HCT116 (cell line): ENCODE results near the gene HORMAD1. TPM values are rescaled to one million over a fixed set of nuclear protein-coding genes. Genes with fewer than 3 reads are reported as not detected.

ENCODE experiments used
- ATAC-seq: fragments of 200-7000 bp; cut with Tn5 transposase; 2 replicates; pipeline ENCODE4 v1.9.1; 2020; ENCODE audit warnings: mild to moderate bottlenecking, moderate library complexity
- BruUV-seq: library from RNA; stranded (reverse); fragments of 400-500 nt; replicated peaks from 2 replicates; lab custom pipeline; 2021; lab: Mats Ljungman, UMichigan
- CTCF ChIA-PET: fragments of 300-600 bp; sonication (Branson Sonifier 250); formaldehyde crosslinking; loops from one replicate; lab custom pipeline; 2021; ENCODE audit warnings: antibody characterized with exemption; lab: Charles Lee
- POLR2A ChIA-PET: fragments of 300-600, 350-600 bp; sonication (Branson Sonifier 250); formaldehyde crosslinking; loops from one replicate; lab custom pipeline; 2021; ENCODE audit warnings: antibody characterized with exemption; lab: Charles Lee
- RAD21 ChIA-PET, 2 experiments: fragments of 300-600 bp; sonication (Branson Sonifier 250); formaldehyde crosslinking; loops; one replicate each; lab custom pipeline; 2023; ENCODE audit warnings: low total read pairs in 2 of 2; ENCODE audit not compliant: uncharacterized antibody in 2 of 2, unreplicated experiment in 2 of 2, low non-redundant PET in 1 of 2; lab: Charles Lee
- DNase-seq: peaks from one replicate; pipeline ENCODE4 v3.0.0-alpha.2; 2010; ENCODE audit warnings: low read depth, low spot score
- H2AFZ ChIP-seq: fragments of 200-600 bp; shearing (Covaris generic), sonication (generic); 2 replicates; pipeline ENCODE4 v1.6.1; 2017; ENCODE audit warnings: low read depth, mixed run types, mixed read lengths, antibody characterized with exemption, low read length; ENCODE audit not compliant: poor library complexity, severe bottlenecking
- H3K27ac ChIP-seq: 2 replicates; pipeline ENCODE4 v1.5.1; 2012; ENCODE audit warnings: low read depth, low read length
- H3K27me3 ChIP-seq: fragments of 200-600 bp; sonication (generic); 2 replicates; pipeline ENCODE4 v1.6.1; 2016; ENCODE audit warnings: mixed run types, low read length, mixed read lengths; ENCODE audit not compliant: insufficient read depth
- H3K36me3 ChIP-seq, 2 experiments: fragments of 200-500 bp in 1 of 2; fragments of 200-600 bp in 1 of 2; sonication (Bioruptor generic) in 1 of 2; sonication (generic) in 1 of 2; 2 replicates each; pipeline versions ENCODE4 v1.5.1 to v1.6.1; 2014 to 2016; ENCODE audit warnings: low read length in 2 of 2, inconsistent platforms in 1 of 2, mixed read lengths in 1 of 2, mixed run types in 1 of 2; ENCODE audit not compliant: insufficient read depth in 2 of 2, control insufficient read depth in 1 of 2
- H3K4me1 ChIP-seq, 2 experiments: fragments of 200-600 bp in 1 of 2; sonication (generic) in 1 of 2; 2 replicates each; pipeline versions ENCODE4 v1.5.1 to v1.6.1; 2012 to 2017; ENCODE audit warnings: low read length in 2 of 2, inconsistent platforms in 1 of 2, mild to moderate bottlenecking in 1 of 2, mixed read lengths in 1 of 2, mixed run types in 1 of 2, moderate library complexity in 1 of 2; ENCODE audit not compliant: insufficient read depth in 2 of 2, control insufficient read depth in 1 of 2
- H3K4me2 ChIP-seq: fragments of 200-600 bp; sonication (generic); 2 replicates; pipeline ENCODE4 v1.6.1; 2017; ENCODE audit warnings: mixed run types, low read length, mixed read lengths
- H3K4me3 ChIP-seq, 2 experiments: fragments of 200-600 bp in 1 of 2; sonication (generic) in 1 of 2; replicated peaks in 1 of 2; 2 replicates each; pipeline ENCODE4 v1.5.1; 2011 to 2016; ENCODE audit warnings: low read length in 2 of 2, control low read depth in 1 of 2, low read depth in 1 of 2, mild to moderate bottlenecking in 1 of 2, mixed read lengths in 1 of 2, mixed run types in 1 of 2
- H3K79me2 ChIP-seq: fragments of 200-600 bp; sonication (generic); 2 replicates; pipeline ENCODE4 v1.6.1; 2017; ENCODE audit warnings: mild to moderate bottlenecking, mixed run types, low read length, moderate library complexity, mixed read lengths; ENCODE audit not compliant: insufficient read depth
- H3K9ac ChIP-seq: fragments of 200-600 bp; sonication (generic); 2 replicates; pipeline ENCODE4 v1.6.1; 2016; ENCODE audit warnings: low read length, mixed read lengths
- H3K9me2 ChIP-seq: fragments of 200-600 bp; sonication (generic), shearing (Covaris generic); 2 replicates; pipeline ENCODE4 v1.6.1; 2017; ENCODE audit warnings: mixed run types, mild to moderate bottlenecking, moderate library complexity; ENCODE audit not compliant: insufficient read depth
- H3K9me3 ChIP-seq, 2 experiments: fragments of 200-500 bp in 1 of 2; fragments of 200-600 bp in 1 of 2; sonication (Bioruptor generic) in 1 of 2; sonication (generic) in 1 of 2; 2 replicates each; pipeline ENCODE4 v1.6.1; 2014 to 2017; ENCODE audit warnings: low read length in 2 of 2, mixed read lengths in 2 of 2, inconsistent platforms in 1 of 2, low read depth in 1 of 2, mild to moderate bottlenecking in 1 of 2, mixed run types in 1 of 2, moderate library complexity in 1 of 2; ENCODE audit not compliant: control insufficient read depth in 1 of 2, insufficient read depth in 1 of 2
- H4K20me1 ChIP-seq: fragments of 200-600 bp; sonication (generic), shearing (Covaris generic); 2 replicates; pipeline ENCODE4 v1.6.1; 2017; ENCODE audit warnings: mixed run types, mild to moderate bottlenecking, moderate library complexity; ENCODE audit not compliant: insufficient read depth
- CBX3 ChIP-seq: IDR thresholded peaks from 2 replicates; pipeline ENCODE4 v1.6.1; 2012; ENCODE audit warnings: low read depth
- CEBPB ChIP-seq: IDR thresholded peaks from 2 replicates; pipeline ENCODE4 v1.6.1; 2012; ENCODE audit warnings: low read depth
- CTCF ChIP-seq, 3 experiments: fragments of 200-600 bp in 1 of 3; sonication (generic) in 1 of 3; IDR thresholded peaks in 2 of 3; conservative IDR thresholded peaks in 1 of 3; 2 replicates each; pipeline ENCODE4 v1.5.1; 2012 to 2017; ENCODE audit warnings: low read depth in 2 of 3, low read length in 2 of 3, antibody characterized with exemption in 1 of 3, borderline replicate concordance in 1 of 3, control low read depth in 1 of 3, mild to moderate bottlenecking in 1 of 3, mixed read lengths in 1 of 3, mixed run types in 1 of 3, moderate library complexity in 1 of 3; ENCODE audit not compliant: insufficient read depth in 1 of 3
- ELF1 ChIP-seq: IDR thresholded peaks from 2 replicates; pipeline ENCODE4 v1.6.1; 2012; ENCODE audit warnings: low read depth, borderline replicate concordance
- EZH2 ChIP-seq: fragments of 200-600 bp; sonication (generic); IDR thresholded peaks from 2 replicates; pipeline ENCODE4 v1.6.1; 2017; ENCODE audit warnings: antibody characterized with exemption, mixed run types
- JUND ChIP-seq: IDR thresholded peaks from 2 replicates; pipeline ENCODE4 v1.6.1; 2012
- POLR2A ChIP-seq: IDR thresholded peaks from 2 replicates; pipeline ENCODE4 v1.7.0; 2011; ENCODE audit warnings: borderline replicate concordance; ENCODE audit not compliant: insufficient read depth, insufficient read length; ENCODE audit errors: extremely low read depth
- POLR2AphosphoS5 ChIP-seq: IDR thresholded peaks from 2 replicates; pipeline ENCODE4 v1.6.1; 2011; ENCODE audit warnings: mild to moderate bottlenecking, low read depth, low read length, moderate library complexity
- RAD21 ChIP-seq: IDR thresholded peaks from 2 replicates; pipeline ENCODE4 v1.6.1; 2012; ENCODE audit warnings: low read depth, mild to moderate bottlenecking
- REST ChIP-seq: IDR thresholded peaks from 2 replicates; pipeline ENCODE4 v1.6.1; 2012; ENCODE audit warnings: low read depth
- SP1 ChIP-seq: IDR thresholded peaks from 2 replicates; pipeline ENCODE4 v1.6.1; 2012; ENCODE audit warnings: low read depth
- YY1 ChIP-seq: IDR thresholded peaks from 2 replicates; pipeline ENCODE4 v1.6.1; 2011; ENCODE audit warnings: low read length, low read depth, moderate library complexity, mild to moderate bottlenecking; ENCODE audit not compliant: insufficient replicate concordance; ENCODE audit errors: extremely low read depth
- ZFX ChIP-seq: fragments of 450-650 bp; IDR thresholded peaks from 2 replicates; pipeline ENCODE4 v1.6.1; 2017
- ZNF274 ChIP-seq: fragments of 200-500 bp; sonication (Bioruptor generic); IDR thresholded peaks from 2 replicates; pipeline ENCODE4 v1.6.1; 2014; ENCODE audit warnings: mild to moderate bottlenecking, low read depth, low read length, inconsistent platforms
- intact Hi-C: fragments of 100-400 bp; cut with micrococcal nuclease; formaldehyde crosslinking; loops from 2 replicates; pipeline ENCODE4 v1.10.0; 2022
- total RNA-seq: library from RNA; stranded (reverse); gene quantifications from one replicate; pipeline ENCODE4 v1.2.1, GENCODE V29; 2021; ENCODE audit not compliant: unreplicated experiment
- TF ChIP-seq, protein P1 (sequence below): IDR thresholded peaks from 2 replicates; pipeline ENCODE4 v1.6.1; 2012

Gene HORMAD1
- total RNA-seq, 1 experiment from 2014 or later = not detected

DNA sequence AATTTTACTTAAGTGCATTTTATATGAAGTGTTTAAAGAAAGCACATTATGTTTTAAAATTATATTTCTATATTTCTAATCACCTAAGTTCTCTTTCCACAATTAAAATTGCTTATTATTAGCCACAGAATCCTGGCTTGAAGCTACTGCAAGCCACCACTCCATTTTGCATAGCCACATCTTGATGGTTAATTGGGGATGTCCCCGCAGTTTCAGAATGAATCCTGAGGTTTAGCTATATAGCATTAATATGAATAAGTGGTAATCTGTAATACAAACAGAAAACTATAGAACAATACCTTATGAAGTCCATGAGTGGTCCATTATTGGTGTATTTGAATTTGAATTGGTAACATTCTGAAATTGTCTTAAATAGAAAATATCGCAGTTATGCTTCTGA is 12.1 kb downstream of the HORMAD1 start:
- RAD21 ChIA-PET = no interaction called here
- Histone ChIP-seq H2AFZ (peak overlapping the region; percentile 69), H4K20me1 (no peaks in the 10 kb centered on the region), H3K9me3 (no peaks in the 10 kb centered on the region), H3K9me2 (no peaks in the 10 kb centered on the region), H3K4me1 (no peaks in the 10 kb centered on the region), H3K27me3 (no peaks in the 10 kb centered on the region), H3K9ac (no peak overlapping the region), H3K79me2 (no peaks in the 10 kb centered on the region), H3K4me3 (no peak overlapping the region), H3K27ac (no peak overlapping the region)
- DNase-seq = no peak
- intact Hi-C loops = no loop called here
- POLR2A ChIA-PET = no interaction called here
- CTCF ChIA-PET = no interaction called here
- TF ChIP-seq POLR2A = no peak
- no peak for TF ChIP-seq CBX3
- TF ChIP-seq SP1 = no peak
- TF ChIP-seq CEBPB = no peak
- TF ChIP-seq, all 23 proteins: peak for 0
- Histone ChIP-seq H3K4me2 (no peak overlapping the region), H3K36me3 (no peaks in the 10 kb centered on the region)
- ATAC-seq = no peak
- BruUV-seq = no TSS peak

- Histone ChIP-seq H2AFZ (peak overlapping the region; percentile 50), H3K4me3 (no peak overlapping the region), H3K9me3 (no peaks in the 10 kb centered on the region), H3K4me1 (no peaks in the 10 kb centered on the region), H3K4me2 (no peak overlapping the region), H3K27ac (no peak overlapping the region), H3K36me3 (no peaks in the 10 kb centered on the region), H3K27me3 (no peaks in the 10 kb centered on the region), H3K9ac (no peak overlapping the region), H3K79me2 (no peaks in the 10 kb centered on the region), H3K9me2 (no peaks in the 10 kb centered on the region), H4K20me1 (no peaks in the 10 kb centered on the region)
- TF ChIP-seq POLR2AphosphoS5 (no peak), RAD21 (no peak), REST (no peak), JUND (no peak), CBX3 (no peak), ZFX (no peak), SP1 (no peak), YY1 (no peak), EZH2 (no peak), CTCF (IDR thresholded peaks at IDR 0.05 in 2 of 3, conservative IDR thresholded peaks at IDR 0.05 in 1 of 3; ENCODE audit: borderline replicate concordance in 1 of 3, insufficient read depth in 1 of 3, low read depth in 2 of 3, low read length in 2 of 3) (no peak), ELF1 (no peak), CEBPB (no peak), POLR2A (no peak), ZNF274 (no peak)
- TF ChIP-seq, protein P1, sequence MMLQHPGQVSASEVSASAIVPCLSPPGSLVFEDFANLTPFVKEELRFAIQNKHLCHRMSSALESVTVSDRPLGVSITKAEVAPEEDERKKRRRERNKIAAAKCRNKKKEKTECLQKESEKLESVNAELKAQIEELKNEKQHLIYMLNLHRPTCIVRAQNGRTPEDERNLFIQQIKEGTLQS = no peak
- ChIA-PET RAD21 (no interaction called here), POLR2A (interaction anchor here (1.4 kb wide), 1 partner anchor 9 kb away, joined by 8 read pairs; the partner anchor contains the start of gene GOLPH3L), CTCF (no interaction called here)
- DNase-seq (no peak), ATAC-seq (no peak)
- BruUV-seq = no TSS peak
- intact Hi-C loops = no loop called here
Observed at GRCh38 chr1:150706091-150706490, 14.6 kb downstream of the HORMAD1 start.
